Hematopoietic multipotent progenitor cell treated with erythropoietin and hydrocortisone succinate and interleukin-3 and kit ligand, for 6 days (in vitro differentiated cells): Measurements from ENCODE around the gene LAPTM5.

ENCODE experiments used
- DNase-seq: peaks from one replicate; pipeline ENCODE4 v3.0.0-alpha.2; 2015

The LAPTM5 gene

DNA sequence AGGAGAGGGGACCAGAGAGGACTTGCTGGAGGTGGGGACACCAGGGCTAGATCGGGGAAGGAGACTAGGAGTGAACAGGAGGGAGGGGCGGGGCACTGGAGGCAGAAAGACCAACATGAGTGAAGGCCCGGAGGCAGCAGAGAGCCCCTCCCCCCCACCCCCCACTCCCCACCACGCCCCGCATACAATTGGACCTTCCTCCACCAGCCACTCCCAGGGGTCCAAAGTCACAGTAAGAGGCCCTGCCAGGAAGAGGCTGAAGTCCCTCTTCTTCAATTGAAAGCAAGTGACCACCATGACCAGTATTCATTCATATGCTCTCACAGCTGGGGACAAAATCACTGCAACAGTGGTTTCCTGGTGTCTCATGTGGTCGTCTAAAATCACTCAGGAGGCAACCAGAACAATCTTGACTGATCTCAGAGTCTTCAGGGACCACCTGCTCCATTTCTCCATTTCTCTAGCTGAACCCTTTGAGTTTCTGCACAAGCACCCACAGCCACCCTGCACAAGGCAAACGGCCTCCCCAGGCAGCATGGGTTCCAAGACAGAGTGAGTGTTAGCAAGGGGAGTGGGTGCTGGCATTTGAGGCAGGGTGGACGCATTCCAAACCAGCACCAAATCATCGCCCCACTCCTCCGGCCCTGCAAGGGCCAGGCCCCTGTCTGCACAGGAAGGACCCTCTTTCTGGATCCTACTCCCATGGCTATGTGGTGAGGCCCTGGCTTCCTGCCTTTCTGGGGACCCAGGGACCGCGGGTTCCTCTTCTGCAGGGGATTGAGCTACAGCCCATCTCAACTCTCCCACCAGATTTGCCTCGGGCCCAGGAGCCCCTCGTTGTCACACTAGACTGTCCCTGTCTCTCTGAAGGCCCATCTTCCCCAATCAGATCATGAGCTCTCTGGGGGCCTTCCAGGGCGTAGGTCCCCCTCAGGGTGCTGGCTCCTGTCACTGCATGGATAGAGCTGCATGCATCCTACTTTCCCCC, 17.0 kb downstream of the LAPTM5 start:
- no peak for DNase-seq

DNA sequence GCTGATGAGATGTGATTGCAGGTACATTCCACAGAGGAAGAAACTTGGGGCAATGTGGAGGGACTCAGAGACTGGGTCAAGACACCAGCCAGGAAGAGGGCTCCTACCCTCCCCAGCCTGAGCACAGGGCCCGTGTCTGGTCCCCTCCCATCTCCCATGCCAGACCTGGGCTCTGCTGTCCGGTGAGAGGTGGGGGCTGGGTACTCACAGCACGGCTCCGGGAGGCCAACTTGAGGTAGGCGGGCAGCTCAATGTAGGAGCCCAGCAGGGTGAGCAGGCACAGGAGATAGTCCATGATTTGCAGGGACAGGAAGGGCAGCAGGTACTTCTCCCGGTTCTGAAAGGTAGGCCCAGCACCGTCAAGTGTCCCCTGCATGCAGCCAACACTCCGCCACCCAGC, 18.0 kb downstream of the LAPTM5 start:
- no peak for DNase-seq

DNA sequence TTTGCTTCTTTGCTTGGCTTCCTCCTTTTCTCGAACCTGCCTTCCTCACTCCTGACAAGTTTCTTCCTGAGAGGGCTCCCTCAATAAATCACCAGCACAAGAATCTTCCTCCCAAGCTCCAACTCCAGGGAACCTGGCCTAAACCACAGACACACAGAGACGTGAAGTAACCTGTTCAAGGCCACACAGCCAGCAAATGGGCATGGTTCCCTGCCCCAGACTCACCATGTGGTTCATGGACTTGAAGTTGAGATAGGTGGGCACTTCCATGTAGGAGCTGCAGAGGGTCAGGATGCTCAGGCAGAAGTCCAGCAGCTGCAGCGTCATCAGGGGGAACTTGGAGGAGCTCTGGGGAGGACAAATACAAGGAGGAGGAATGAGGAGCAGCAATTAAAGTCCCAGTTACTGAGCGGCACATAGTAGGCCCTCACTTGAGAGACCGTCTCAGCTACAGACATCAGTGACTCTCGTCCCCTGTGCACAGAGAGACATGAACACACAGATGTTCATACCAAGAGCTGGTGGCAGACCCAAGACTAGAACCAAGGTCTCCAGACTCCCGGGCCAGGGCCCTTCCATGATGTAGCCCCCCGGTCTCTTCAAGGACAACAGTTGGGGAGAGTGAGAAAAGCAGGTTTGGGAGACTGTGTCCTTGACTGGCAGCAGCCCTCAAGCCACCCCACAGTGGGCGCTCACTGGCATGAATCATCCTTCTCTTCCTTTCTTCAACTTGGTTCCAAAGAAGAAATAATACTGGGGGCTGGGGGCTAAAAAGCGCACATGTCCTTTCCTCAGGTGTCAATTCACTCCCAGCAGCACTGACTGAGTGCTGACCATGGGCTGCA, 18.6 kb downstream of the LAPTM5 start:
- DNase-seq: no peak

DNA sequence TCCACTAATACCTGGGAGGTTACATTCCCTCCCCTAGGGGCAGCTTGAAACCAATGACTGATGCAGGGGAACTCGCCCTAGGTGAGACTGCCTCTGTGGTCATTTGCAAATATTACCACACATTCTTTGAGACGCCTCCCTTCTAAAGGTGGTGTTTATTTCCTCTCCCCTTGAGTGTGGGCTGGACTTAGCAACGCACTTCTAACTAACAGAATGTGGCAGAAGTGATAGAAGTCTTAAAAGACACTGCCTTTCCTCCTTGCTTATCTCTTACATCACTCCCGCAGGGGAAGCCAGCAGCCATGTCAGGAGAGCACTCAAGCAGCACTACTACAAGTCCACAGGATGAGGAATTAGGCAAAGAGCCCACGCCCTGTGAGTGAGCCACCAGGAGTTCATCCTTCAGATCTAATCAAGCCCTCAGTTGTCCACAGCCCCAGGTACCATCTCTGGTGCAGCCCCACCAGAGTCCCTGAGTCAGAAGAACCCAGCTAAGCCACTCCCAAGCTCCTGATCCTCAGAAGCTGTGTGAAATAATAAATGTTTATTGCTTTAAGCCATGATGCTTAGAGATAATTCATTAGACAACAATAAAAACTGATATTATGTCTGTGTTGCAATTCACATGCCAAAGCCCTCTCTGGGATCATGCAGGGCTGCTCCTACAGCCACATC, 19.4 kb downstream of the LAPTM5 start:
- no peak for DNase-seq

DNA sequence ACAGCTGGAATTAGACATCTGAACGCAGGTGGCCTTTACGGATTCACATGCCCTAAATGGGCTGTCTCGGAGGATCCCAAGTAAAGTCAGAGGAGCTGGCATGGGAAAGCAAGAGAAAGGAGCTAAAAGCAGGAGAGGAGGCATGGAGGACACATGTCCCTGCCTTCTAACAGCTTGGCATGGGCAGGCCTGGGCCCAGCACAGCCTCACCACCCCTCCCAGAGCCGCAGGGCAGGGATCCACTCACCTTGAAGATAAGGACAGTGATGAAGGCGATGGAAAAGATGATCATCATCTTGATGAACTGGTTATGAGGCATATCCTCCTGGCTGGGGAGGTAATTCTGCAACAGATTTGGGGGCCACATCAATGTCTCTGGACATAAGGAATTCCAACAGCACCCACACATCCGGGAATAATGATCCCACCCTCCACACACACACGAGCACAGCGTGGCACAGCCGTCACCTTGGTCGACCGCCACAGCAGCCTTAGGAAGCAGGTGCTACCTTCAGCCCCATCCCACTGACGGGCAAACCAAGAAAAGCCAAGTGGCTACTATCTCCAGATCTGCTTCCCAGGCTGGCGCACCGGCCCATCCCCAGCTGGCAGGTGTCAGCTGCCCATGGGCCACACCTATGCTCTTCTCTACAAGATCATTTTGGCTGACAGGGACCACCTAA, 20.1 kb downstream of the LAPTM5 start:
- DNase-seq: no peak

DNA sequence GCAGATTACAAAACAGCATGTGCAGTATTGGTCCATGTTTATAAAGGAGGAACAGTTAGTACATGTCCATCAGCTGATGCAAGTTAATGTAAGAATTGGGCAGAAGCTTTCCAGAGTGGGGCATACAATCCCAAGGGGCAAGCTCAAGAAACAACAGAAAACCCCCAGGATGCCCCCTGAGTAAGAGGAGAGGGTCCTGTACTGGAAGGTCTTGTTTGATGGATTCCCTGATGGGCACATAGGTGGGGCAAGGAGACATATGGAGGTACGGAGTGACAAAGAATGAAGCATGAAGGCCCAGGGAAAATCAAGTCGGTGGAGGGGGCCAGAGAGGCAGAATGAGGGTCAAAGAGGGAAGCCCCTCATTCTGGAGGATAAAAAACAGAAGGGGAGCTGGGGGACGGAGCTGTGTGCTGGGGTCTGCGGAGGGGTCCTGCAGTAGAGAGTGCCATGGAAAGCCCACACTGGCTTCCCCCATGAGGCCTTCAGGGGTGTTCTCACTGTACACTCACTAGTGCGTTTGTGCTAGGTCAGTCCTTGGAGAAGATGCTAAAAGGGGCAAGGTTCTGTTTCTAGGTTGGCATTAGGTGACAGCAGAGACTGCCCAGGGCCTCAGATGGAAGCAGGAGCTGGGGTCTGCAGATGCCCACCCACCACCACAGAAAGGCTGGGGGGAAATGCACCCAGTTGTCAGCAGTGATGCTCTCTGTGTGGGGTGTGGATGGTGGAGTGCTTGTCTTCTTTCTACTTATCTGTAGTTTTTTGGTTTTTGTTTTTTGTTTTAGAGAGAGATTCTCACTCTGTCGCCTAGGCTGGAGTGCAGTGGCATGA, 21.7 kb downstream of the LAPTM5 start:
- DNase-seq: no peak

DNA sequence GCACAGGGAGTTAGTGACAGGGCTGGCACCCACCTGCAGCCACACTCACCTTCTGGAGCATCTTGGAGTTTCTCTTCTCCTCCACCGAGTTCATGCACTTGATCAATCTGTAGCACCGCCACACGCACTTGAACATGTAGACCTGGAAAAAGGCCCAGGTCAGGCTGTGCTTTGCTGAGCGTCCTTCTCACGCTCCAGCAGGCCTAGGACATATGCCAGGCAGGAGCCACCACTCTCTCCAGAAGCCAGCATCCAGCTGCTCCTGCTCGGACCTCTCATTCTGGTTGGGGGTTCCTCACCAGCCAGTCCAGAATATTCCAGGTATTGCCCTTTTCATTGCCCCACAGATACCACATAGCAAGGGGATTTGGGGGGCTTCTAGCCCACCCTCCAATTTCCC, 22.4 kb downstream of the LAPTM5 start:
- no peak for DNase-seq

DNA sequence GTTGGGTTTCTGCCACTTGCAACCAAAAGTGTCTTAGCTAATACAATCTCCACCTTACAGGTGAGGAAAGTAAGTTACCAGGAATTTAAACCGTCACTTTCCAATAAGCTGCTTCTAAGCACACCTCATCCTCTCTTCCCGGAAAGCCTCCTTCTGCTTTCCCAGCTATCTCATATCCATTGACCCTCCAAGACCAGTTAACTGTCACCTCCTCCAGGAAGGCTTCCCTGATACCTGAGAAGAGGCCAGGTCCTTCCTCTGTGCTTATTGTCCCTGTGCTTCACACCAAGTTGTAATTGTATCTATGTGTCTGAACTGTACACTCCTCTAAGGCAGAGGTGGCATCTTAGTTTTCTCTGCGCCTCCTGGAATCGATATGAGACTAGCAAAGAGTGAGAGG, 23.0 kb downstream of the LAPTM5 start:
- DNase-seq: no peak

DNA sequence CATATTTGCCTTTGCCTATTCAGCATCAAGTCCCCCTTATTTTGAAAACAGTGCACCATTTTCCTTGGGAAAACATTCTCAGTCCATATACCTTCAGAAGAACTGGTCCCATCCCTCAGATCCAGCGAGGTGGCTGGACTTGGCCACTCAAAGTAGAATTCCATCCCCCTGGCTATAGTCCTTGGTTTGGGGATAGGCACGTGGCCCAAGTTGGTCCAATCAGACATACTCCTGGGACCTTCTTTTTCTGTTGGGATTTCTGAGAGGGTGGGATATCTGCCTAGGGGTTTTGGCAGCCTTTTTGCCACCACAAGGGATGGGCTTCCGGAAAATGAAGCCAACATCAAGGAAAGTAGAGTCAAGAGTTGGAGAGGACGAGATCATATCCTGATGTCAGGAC, 23.5 kb downstream of the LAPTM5 start:
- no peak for DNase-seq

DNA sequence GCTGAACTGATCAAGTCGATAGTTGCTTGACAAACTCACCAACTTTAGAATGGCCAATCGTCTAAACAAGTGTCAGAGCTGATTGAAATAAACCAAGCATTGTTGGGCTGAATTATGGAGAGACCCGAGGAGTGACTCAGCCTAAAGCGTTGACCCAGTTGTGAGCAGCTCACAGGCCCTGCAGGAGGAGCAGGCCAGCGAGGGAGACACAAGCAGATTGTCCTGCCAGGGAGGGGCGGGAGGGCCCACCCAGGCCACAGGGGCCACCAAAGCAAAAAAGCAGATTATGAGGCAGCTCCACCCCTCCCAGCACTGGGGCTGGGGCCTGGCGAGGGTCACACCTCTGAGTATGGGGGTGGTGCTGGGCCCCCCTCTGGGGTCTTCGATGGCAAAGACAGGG, 24.1 kb downstream of the LAPTM5 start:
- no peak for DNase-seq

DNA sequence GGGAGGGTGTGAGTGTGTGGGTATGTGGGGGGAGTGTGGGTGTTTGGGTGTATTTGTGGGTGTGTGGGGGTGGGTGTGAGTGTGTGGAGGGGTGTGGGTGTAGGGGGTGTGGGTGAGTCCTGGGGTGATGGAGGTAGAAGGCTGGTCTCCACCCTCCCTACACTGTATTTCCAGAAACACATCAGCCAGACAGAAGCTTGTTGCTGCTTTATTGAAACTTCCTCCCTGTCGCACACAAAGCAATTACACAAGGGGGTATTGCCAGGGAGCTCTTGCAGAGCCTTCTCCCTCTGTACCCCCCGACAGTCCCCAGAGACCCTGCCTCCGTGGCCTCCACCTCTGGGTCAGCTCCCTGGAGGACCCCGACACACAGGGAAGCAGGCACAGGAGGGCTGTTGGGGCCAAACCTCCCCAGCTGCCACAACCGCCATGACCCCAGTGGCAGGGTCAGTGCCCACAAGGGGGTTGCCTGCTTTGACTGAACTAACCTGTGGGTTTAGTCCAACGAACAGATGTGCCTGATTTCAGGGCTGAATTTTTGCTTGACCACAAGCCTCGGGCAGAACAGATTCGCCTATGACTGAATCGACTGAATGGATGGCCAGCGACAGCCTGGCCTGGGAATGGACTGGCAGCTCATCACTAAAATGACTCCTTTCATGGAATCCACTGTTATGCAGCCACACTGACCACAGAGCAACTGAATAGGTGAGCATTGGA, 25.1 kb downstream of the LAPTM5 start:
- peak; percentile 60 for DNase-seq

DNA sequence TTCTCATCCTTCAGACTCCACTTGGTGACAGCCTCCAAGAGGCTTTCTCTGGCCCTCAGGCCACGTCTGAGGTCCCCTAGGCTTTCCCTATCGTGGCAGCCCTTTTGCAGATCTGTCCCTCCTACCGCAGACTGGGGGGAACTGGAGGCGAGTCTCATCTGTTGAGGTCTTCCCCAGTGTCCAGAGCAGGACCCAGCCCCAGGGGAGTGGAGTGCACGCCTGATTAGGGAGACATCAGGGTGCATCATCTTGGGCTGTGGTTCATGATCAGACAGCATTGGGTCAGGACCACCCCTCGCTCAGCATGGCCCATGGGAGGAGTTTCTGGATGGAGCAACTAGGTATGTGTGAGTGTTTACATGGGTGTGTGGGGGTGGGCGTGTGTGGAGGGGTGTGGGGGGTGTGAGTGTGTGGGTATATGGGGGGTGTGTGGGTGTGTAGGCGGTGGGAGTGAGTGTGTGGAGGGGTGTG, 25.7 kb downstream of the LAPTM5 start:
- peak; percentile 57 for DNase-seq

DNA sequence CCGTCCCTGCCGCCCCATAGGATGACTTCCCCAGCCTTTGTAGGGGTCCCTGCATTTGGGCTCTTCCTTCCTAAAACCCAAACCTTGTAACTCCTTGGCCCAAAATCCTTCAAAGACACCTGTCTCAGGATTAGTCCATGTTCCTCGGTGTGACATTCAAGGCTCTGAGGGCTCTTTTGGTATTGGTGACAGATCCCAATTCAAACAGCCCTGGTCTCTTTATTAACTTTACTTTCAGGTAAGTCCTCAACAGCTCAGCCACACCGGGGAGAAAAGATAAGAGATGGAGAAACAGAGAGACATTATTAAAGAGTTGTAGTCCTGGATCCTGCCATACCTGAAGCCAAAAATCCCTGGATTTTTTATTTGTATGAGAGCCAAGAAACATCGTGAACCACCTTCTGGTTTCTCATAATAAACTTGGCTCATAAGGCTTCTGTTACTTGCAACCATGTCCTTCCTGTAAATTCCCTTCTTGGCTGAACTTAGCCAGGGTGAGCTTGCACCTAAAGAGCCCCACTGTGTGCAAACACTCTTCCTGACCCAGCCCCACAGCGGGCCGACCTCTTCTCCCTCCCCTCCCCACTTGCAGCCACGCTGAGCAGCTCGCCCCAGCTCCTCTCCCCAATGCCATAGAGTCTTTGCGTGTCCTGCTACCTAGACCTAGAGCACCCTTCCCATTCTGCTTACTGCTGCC, 26.3 kb downstream of the LAPTM5 start:
- DNase-seq: no peak

DNA sequence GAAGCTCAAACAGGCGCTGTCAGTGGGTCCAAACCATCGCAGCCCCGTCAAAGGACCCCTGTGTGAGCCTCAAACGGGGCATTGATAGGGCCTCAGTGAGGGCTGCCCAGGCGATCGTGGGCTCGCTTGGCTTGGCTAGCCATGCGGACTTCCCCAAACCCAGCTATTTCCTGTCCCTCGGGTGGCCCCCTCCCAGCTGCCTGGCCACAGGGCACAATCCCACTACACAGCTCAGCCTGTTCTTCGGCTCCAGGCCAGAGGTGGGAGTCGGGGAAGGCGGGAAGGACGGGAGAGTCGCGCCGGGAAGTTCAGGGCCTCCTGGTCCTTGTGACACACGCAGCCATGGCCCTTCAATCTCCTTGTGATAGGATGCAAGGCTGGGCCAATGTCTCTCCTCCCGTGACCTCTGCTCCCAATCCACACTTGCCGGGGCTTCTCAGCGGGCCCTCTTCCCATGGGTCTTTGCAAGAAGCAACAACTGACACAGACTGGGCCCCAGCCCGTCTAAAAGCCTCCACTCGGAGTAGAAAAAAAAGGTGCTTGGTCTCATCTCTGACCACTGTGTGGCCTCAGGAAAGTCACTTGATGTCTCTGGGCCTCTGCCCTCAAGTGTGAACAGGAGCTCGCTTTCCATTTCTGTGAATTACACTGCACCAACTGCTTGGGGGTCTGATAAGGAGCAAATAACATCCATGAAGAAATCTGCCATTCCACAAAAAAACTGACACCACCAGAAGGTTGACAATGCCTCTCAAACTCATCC, 27.0 kb downstream of the LAPTM5 start:
- DNase-seq: no peak

DNA sequence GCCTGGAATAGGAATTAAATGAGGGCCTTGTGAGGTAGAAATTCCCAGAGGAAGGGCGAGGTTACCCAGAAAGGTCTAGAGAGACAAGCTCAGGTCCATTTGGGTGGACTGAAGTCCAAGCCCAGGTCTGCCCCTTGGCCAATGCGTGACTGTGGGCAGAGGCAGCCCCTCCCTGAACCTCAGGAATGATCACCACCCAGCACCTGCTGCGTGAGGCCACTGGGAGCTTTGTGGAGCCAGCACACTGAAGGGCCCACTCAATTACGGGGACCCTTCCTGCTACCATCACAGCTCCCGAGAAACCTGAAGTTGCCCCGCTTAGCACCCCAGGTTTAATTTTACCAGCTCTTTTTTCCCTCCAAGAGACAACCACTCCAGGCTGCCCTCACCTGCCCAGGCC, 27.7 kb downstream of the LAPTM5 start:
- DNase-seq: no peak

DNA sequence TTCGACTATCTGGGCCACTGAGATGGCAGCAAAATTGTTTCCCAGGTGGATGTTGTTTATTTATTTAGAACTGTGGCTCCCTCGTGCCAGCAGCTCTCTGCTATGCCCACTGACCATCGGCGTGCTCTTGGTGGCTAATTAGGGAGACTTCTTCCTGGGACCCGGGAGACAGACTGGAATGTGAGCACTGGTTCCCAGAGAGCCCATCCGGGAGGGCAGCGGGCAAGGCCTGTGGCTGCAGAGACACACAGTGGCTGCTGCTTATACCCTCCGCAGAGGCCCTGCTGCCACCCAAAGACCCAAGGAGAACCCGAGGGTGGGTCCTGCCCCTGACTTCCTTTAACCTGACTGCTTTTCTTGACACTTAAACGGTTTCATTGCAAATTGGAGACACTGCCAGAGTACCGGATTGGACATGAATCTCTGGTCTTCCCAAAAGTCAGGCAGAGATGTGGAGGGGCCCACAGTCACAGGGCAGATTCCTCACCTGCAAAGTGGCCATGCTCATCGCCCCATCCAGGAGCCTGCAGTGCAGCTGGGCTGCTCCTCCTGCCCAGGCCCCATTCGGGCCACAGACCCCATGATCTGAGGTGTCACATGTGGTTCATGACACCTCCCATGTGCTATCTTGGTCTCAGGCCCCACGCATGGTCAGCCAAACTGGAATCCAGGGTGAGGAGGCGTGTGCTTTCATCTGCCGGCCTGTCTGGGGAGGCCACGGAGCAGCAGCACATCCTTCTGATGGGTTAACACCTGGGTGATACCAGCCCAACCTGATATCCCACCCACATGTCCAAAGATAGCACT, 28.5 kb downstream of the LAPTM5 start:
- no peak for DNase-seq

DNA sequence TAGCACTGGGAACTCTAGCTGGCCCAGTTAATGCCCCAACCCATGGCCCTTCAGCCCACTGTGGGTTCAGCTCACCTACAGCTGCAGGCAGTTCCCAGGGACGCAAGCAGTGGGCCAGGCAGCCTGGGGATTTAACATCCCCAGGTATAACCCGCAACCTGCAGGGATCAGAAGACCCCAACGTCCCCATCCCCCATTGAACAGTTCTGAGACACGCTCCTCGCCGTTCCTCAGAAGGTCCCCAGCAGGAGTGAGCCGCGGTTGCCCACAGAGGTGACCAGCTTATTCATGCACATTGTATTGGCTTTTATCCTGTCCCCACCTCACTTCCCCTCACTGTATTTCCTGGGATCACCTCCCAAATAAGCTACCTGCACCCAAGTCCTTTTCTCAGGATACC, 29.2 kb downstream of the LAPTM5 start:
- DNase-seq: no peak

DNA sequence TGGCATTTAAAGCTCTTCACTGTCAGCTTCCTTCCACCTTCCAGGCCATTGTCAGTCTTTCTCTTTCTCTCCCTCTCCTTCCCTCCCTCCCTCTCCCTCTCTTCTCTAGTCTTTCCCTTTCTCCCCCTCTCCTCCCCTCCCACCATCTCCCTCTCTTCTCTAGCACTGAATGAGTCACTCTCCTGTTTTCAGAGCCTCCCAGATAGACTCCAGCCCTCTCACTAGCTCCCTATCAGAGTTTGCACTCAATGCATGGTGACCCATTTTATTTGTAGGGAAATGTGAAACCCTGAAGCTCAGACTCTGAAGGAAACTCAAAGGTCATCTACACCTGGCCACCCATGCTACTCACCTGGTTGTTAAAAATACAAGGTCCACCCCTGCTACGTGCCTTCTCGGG, 29.8 kb downstream of the LAPTM5 start:
- no peak for DNase-seq
